ENCODE data around the gene USP3. TPM values are rescaled to one million over a fixed set of nuclear protein-coding genes. Genes with fewer than 3 reads are reported as not detected.

USP3 gene
- total and polyA plus RNA-seq, 2 of the 13 experiments (the other 11 are each of a cell fraction or from before 2014, with no cell fraction given) = 14.3 to 61.2 TPM

GRCh38 chr15:63598473-63599400, 94.3 kb downstream of the USP3 start (continued):
- TF ChIP-seq KIAA2018 (CRISPR knock-in tag; IDR thresholded peaks at IDR 0.05; ENCODE audit: borderline replicate concordance) (no peak), PLSCR1 (CRISPR knock-in tag; IDR thresholded peaks at IDR 0.05; ENCODE audit: borderline replicate concordance) (no peak), SRY (CRISPR knock-in tag; IDR thresholded peaks at IDR 0.05) (no peak), PTBP1 (IDR thresholded peaks at IDR 0.05; ENCODE audit: low read depth, low read length, poor library complexity, severe bottlenecking) (no peak), NFAT5 (CRISPR knock-in tag; IDR thresholded peaks at IDR 0.05) (no peak), CEBPG (CRISPR knock-in tag; IDR thresholded peaks at IDR 0.05) (no peak), SPEN (CRISPR knock-in tag; IDR thresholded peaks at IDR 0.05; ENCODE audit: low read depth) (no peak), HES4 (CRISPR knock-in tag; IDR thresholded peaks at IDR 0.05; ENCODE audit: borderline replicate concordance) (no peak), ZNF556 (CRISPR knock-in tag; IDR thresholded peaks at IDR 0.05; ENCODE audit: borderline replicate concordance) (no peak), TFDP2 (CRISPR knock-in tag; IDR thresholded peaks at IDR 0.05) (no peak), REPIN1 (CRISPR knock-in tag; IDR thresholded peaks at IDR 0.05; ENCODE audit: borderline replicate concordance, low read depth) (no peak; the same call in 1 of the 2 replicates), RXRB (CRISPR knock-in tag; IDR thresholded peaks at IDR 0.05; ENCODE audit: borderline replicate concordance) (no peak)

Measured in HepG2 (cell line).